Neural progenitor cell (in vitro differentiated cells): ENCODE data around the gene MRPL32. TPM values are rescaled to one million over a fixed set of nuclear protein-coding genes. Genes with fewer than 3 reads are reported as not detected.

Source experiments
- DNase-seq: peaks from one replicate; pipeline ENCODE4 v3.0.0-alpha.2; 2016; ENCODE audit warnings: low spot score
- H2AFZ ChIP-seq: fragments of 200-600 bp; sonication (generic); replicated peaks from 2 replicates; pipeline ENCODE4 v1.6.1; 2016; ENCODE audit warnings: antibody characterized with exemption
- H3F3A ChIP-seq: fragments of 200-600 bp; sonication (generic); 2 replicates; pipeline ENCODE4 v1.6.1; 2016; ENCODE audit warnings: antibody characterized with exemption, low read depth
- H3K27ac ChIP-seq: fragments of 200-600 bp; sonication (generic); 2 replicates; pipeline ENCODE4 v1.5.1; 2016; ENCODE audit warnings: mild to moderate bottlenecking
- H3K27me3 ChIP-seq: fragments of 200-600 bp; sonication (generic); 2 replicates; pipeline ENCODE4 v1.6.1; 2016; ENCODE audit warnings: mild to moderate bottlenecking, moderate library complexity
- H3K36me3 ChIP-seq: fragments of 200-600 bp; sonication (generic); 2 replicates; pipeline ENCODE4 v1.5.1; 2016
- H3K4me1 ChIP-seq: fragments of 200-600 bp; sonication (generic); 2 replicates; pipeline ENCODE4 v1.6.1; 2016; ENCODE audit warnings: mixed run types
- H3K4me2 ChIP-seq: fragments of 200-600 bp; sonication (generic); 2 replicates; pipeline ENCODE4 v1.6.1; 2016
- H3K4me3 ChIP-seq: fragments of 200-600 bp; sonication (generic); 2 replicates; pipeline ENCODE4 v1.5.1; 2016
- H3K79me2 ChIP-seq: fragments of 200-600 bp; sonication (generic); 2 replicates; pipeline ENCODE4 v1.6.1; 2016; ENCODE audit warnings: low read depth
- H3K9ac ChIP-seq: fragments of 200-600 bp; sonication (generic); 2 replicates; pipeline ENCODE4 v1.6.1; 2016
- H3K9me3 ChIP-seq: fragments of 200-600 bp; sonication (generic); 2 replicates; pipeline ENCODE4 v1.5.1; 2016; ENCODE audit warnings: low read depth
- H4K20me1 ChIP-seq: fragments of 200-600 bp; sonication (generic); 2 replicates; pipeline ENCODE4 v1.6.1; 2016; ENCODE audit warnings: low read depth
- H3K27ac Mint-ChIP-seq: 3 replicates; pipeline ENCODE4 v1.8.0; 2021; ENCODE audit warnings: mixed read lengths
- H3K27me3 Mint-ChIP-seq: 2 replicates; pipeline ENCODE4 v1.8.0; 2022; ENCODE audit warnings: low read depth, mild to moderate bottlenecking, inconsistent platforms, moderate library complexity, mixed read lengths; ENCODE audit not compliant: insufficient read depth
- H3K36me3 Mint-ChIP-seq: 3 replicates; pipeline ENCODE4 v1.8.0; 2021; ENCODE audit warnings: mixed read lengths
- H3K4me1 Mint-ChIP-seq: 3 replicates; pipeline ENCODE4 v1.8.0; 2021; ENCODE audit warnings: mixed read lengths
- H3K4me3 Mint-ChIP-seq: 3 replicates; pipeline ENCODE4 v1.8.0; 2021; ENCODE audit warnings: mild to moderate bottlenecking, moderate library complexity, mixed read lengths
- H3K9me3 Mint-ChIP-seq: 3 replicates; pipeline ENCODE4 v1.8.0; 2020; ENCODE audit warnings: mixed read lengths
- CTCF ChIP-seq: fragments of 200-600 bp; sonication (generic); IDR thresholded peaks from 2 replicates; pipeline ENCODE4 v1.5.1; 2017; ENCODE audit warnings: antibody characterized with exemption, mild to moderate bottlenecking
- EZH2 ChIP-seq: fragments of 200-600 bp; sonication (generic); IDR thresholded peaks from 2 replicates; pipeline ENCODE4 v1.6.1; 2017; ENCODE audit warnings: antibody characterized with exemption, mild to moderate bottlenecking, moderate library complexity
- EZH2phosphoT487 ChIP-seq: fragments of 200-600 bp; sonication (generic); IDR thresholded peaks from 2 replicates; pipeline ENCODE4 v1.6.1; 2017; ENCODE audit warnings: antibody characterized with exemption
- total RNA-seq: library from RNA; depleted of rRNA; stranded (reverse); fragments of >200 nt; gene quantifications from 2 replicates; pipeline ENCODE4 v1.2.3, GENCODE V29; 2015; ENCODE audit warnings: low replicate concordance

MRPL32 gene
- total RNA-seq, 1 donor from 2014 or later = 133 TPM

GRCh38 chr7:42972699-42973500, 40.7 kb downstream of the MRPL32 start:
- Mint-ChIP-seq H3K4me1 (no peaks in the 10 kb centered on the region), H3K9me3 (no peaks in the 10 kb centered on the region), H3K27ac (no peak overlapping the region), H3K36me3 (no peaks in the 10 kb centered on the region), H3K4me3 (no peak overlapping the region), H3K27me3 (no peaks in the 10 kb centered on the region)
- Histone ChIP-seq H3K36me3 (no peaks in the 10 kb centered on the region), H3K9me3 (no peaks in the 10 kb centered on the region), H2AFZ (peak overlapping the region; percentile 0), H3F3A (no peaks in the 10 kb centered on the region), H3K4me3 (no peak overlapping the region), H3K79me2 (no peaks in the 10 kb centered on the region), H3K9ac (no peak overlapping the region), H3K4me2 (no peak overlapping the region), H4K20me1 (no peaks in the 10 kb centered on the region), H3K4me1 (no peaks in the 10 kb centered on the region), H3K27me3 (no peaks in the 10 kb centered on the region), H3K27ac (no peak overlapping the region)
- DNase-seq = no peak
- TF ChIP-seq CTCF (no peak), EZH2phosphoT487 (no peak), EZH2 (no peak)

GRCh38 chr7:42976371-42976770, 44.2 kb downstream of the MRPL32 start:
- H3K9me3 ChIP-seq = no peaks in the 10 kb centered on the region
- peaks cover 2% of the 10 kb centered on the region for H3K27me3 Mint-ChIP-seq
- no peak for TF ChIP-seq CTCF
- no peak for TF ChIP-seq EZH2phosphoT487
- TF ChIP-seq EZH2 = no peak

GRCh38 chr7:42978496-42978895, 46.3 kb downstream of the MRPL32 start:
- Histone ChIP-seq H3F3A (no peaks in the 10 kb centered on the region), H3K79me2 (no peaks in the 10 kb centered on the region), H3K9ac (no peak overlapping the region), H3K4me1 (peaks cover 6% of the 10 kb centered on the region), H3K27me3 (no peaks in the 10 kb centered on the region), H3K36me3 (no peaks in the 10 kb centered on the region), H4K20me1 (no peaks in the 10 kb centered on the region), H3K27ac (no peak overlapping the region), H3K4me2 (no peak overlapping the region), H3K9me3 (no peaks in the 10 kb centered on the region), H3K4me3 (no peak overlapping the region), H2AFZ (no peak overlapping the region)
- no peak overlapping the region for H3K4me3 Mint-ChIP-seq
- H3K27me3 Mint-ChIP-seq = peaks cover 2% of the 10 kb centered on the region
- peaks cover 5% of the 10 kb centered on the region for H3K9me3 Mint-ChIP-seq
- no peaks in the 10 kb centered on the region for H3K36me3 Mint-ChIP-seq
- DNase-seq = no peak
- TF ChIP-seq EZH2 (no peak), EZH2phosphoT487 (no peak), CTCF (no peak)
- H3K4me1 Mint-ChIP-seq = peaks cover 12% of the 10 kb centered on the region
- H3K27ac Mint-ChIP-seq = no peak overlapping the region

More at GRCh38 chr7:42976371-42976770, 44.2 kb downstream of the MRPL32 start:
- Histone ChIP-seq H3K4me3 (no peak overlapping the region), H3F3A (no peaks in the 10 kb centered on the region), H3K27me3 (no peaks in the 10 kb centered on the region), H3K9ac (no peak overlapping the region), H3K4me1 (peaks cover under 1% of the 10 kb centered on the region), H3K27ac (no peak overlapping the region), H2AFZ (no peak overlapping the region), H3K4me2 (no peak overlapping the region), H3K79me2 (no peaks in the 10 kb centered on the region), H3K36me3 (no peaks in the 10 kb centered on the region), H4K20me1 (no peaks in the 10 kb centered on the region)
- Mint-ChIP-seq H3K4me1 (peaks cover 3% of the 10 kb centered on the region), H3K4me3 (no peak overlapping the region), H3K36me3 (no peaks in the 10 kb centered on the region), H3K9me3 (peaks cover 2% of the 10 kb centered on the region), H3K27ac (no peak overlapping the region)
- no peak for DNase-seq
